ENCODE measurements around the gene TRIM29.

Gene TRIM29

GRCh38 chr11:120129570-120129969, 8.3 kb downstream of the TRIM29 start:
- H3K27ac ChIP-seq: peak overlapping the region; percentile 81
- TF ChIP-seq CTCF (conservative IDR thresholded peaks at IDR 0.05): no peak

GRCh38 chr11:120128392-120129119, 9.4 kb downstream of the TRIM29 start:
- no peak for TF ChIP-seq CTCF (conservative IDR thresholded peaks at IDR 0.05)

GRCh38 chr11:120127236-120127635, 10.7 kb downstream of the TRIM29 start:
- no peak overlapping the region for H3K27ac ChIP-seq
- TF ChIP-seq CTCF (conservative IDR thresholded peaks at IDR 0.05): no peak

More at GRCh38 chr11:120128392-120129119, 9.4 kb downstream of the TRIM29 start:
- peak overlapping the region; percentile 81 for H3K27ac ChIP-seq

- H3K27ac ChIP-seq: no peak overlapping the region
- TF ChIP-seq CTCF (conservative IDR thresholded peaks at IDR 0.05): no peak
These were observed 11.3 kb downstream of the TRIM29 start for GRCh38 chr11:120126620-120127019.

- H3K27ac ChIP-seq: no peak overlapping the region
- TF ChIP-seq CTCF (conservative IDR thresholded peaks at IDR 0.05): no peak
These were observed 12.4 kb downstream of the TRIM29 start for GRCh38 chr11:120125509-120125908.

GRCh38 chr11:120125024-120125423, 12.9 kb downstream of the TRIM29 start:
- no peak overlapping the region for H3K27ac ChIP-seq
- no peak for TF ChIP-seq CTCF (conservative IDR thresholded peaks at IDR 0.05)

GRCh38 chr11:120124355-120124754, 13.6 kb downstream of the TRIM29 start:
- no peak overlapping the region for H3K27ac ChIP-seq
- no peak for TF ChIP-seq CTCF (conservative IDR thresholded peaks at IDR 0.05)

Data from VCaP (cell line).